Pancreas (tissue), 10 donors: ENCODE data around the gene GAB2. TPM values are rescaled to one million over a fixed set of nuclear protein-coding genes. Genes with fewer than 3 reads are reported as not detected.
A peak's percentile ranks its signal among the peaks of the same experiment; 100 is the strongest.
"Not testable (repeated sequence)": the region's sequence is repeated elsewhere in the genome, so short reads cannot be mapped to it uniquely, and the experiment has no call there.

Experiments
- ATAC-seq, 4 donors: fragments of 200-7000 bp; cut with Tn5 transposase; one replicate each; pipeline versions ENCODE4 v1.8.0 to v1.9.1; 2020; ENCODE audit warnings: mild to moderate bottlenecking in 4 of 4, moderate library complexity in 4 of 4
- DNase-seq, 6 donors: peaks; one replicate each; pipeline ENCODE4 v3.0.0-alpha.2; 2020
- FAIRE-seq: peaks from 2 replicates; lab custom pipeline; 2012; peaks lifted over from hg19 to GRCh38; lab: Jason Lieb, UNC
- H3K27ac ChIP-seq, 4 donors: fragments of 200-600 bp; sonication (generic); 1 replicate in 3 of 4; 2 replicates in 1 of 4; pipeline versions ENCODE4 v1.5.0 to v1.8.0; 2020
- H3K27me3 ChIP-seq, 4 donors: fragments of 200-600 bp; one replicate each; pipeline ENCODE4 v1.8.0; 2021
- H3K36me3 ChIP-seq, 3 donors: fragments of 200-600 bp; sonication (generic) in 1 of 3; one replicate each; pipeline versions ENCODE4 v1.5.0 to v1.8.0; 2020 to 2021
- H3K4me1 ChIP-seq, 3 donors: fragments of 200-600 bp; one replicate each; pipeline ENCODE4 v1.8.0; 2021
- H3K4me3 ChIP-seq, 4 donors: fragments of 200-600 bp; sonication (generic) in 2 of 4; one replicate each; pipeline versions ENCODE4 v1.5.0 to v1.8.0; 2020 to 2021
- H3K9me3 ChIP-seq, 4 donors: fragments of 200-600 bp; one replicate each; pipeline ENCODE4 v1.8.0; 2021
- whole genome bisulfite sequencing, 2 donors: extraction: QIAGEN DNeasy Blood & Tissue Kit; methylation state at CpG; one replicate each; pipeline ENCODE4 v1.1.7; 2013; 5-methylcytosine and 5-hydroxymethylcytosine counted together
- intact Hi-C, 3 donors: fragments of 100-400 bp; cut with DNase I; formaldehyde crosslinking; loops; one replicate each; pipeline versions ENCODE4 v1.11.1 to v1.14.2; 2022
- polyA plus RNA-seq, 2 donors: library from polyadenylated mRNA; stranded (reverse); fragments of 200-250 nt; gene quantifications; one replicate each; pipeline ENCODE4 v1.2.3, GENCODE V29; 2013
- total RNA-seq, 6 donors: library from RNA; stranded (reverse); fragmentation: NEBNext Ultra II Directional in 4 of 6; extraction: Animal tissue kit (Norgen Biotek cat#: 25700) in 4 of 6; gene quantifications; one replicate each; pipeline versions ENCODE4 v1.2.1 to v1.2.4, GENCODE V29; 2021 to 2023
- TF ChIP-seq, protein P1 (sequence below), 4 donors: fragments of 200-600 bp; sonication (generic) in 3 of 4; IDR thresholded peaks; one replicate each; pipeline versions ENCODE4 v1.5.0 to v1.8.0; 2021; ENCODE audit warnings: antibody characterized with exemption in 4 of 4
- donor health status: healthy with polysubstance abuse.
- donor health status: DM: no; HTN: no; CAD: no; lungs with moderate emphysema.
- donor health status: DM: no; HTN: no; CAD: no.
- donor health status: control.
- donor health status: control.
- donor health status: Bipolar disorder and iron deficiency.
- donor health status: DM: yes; HTN: yes; CAD: no.
- donor health status: DM: no; HTN: no; CAD: no.
- donor health status: DM: no; HTN: no; CAD: no.
- donor health status: DM: yes; HTN: yes; CAD: no.

The GAB2 gene
- total and polyA plus RNA-seq, 8 donors: 3.1 to 17.8 (median 9.4) TPM

DNA sequence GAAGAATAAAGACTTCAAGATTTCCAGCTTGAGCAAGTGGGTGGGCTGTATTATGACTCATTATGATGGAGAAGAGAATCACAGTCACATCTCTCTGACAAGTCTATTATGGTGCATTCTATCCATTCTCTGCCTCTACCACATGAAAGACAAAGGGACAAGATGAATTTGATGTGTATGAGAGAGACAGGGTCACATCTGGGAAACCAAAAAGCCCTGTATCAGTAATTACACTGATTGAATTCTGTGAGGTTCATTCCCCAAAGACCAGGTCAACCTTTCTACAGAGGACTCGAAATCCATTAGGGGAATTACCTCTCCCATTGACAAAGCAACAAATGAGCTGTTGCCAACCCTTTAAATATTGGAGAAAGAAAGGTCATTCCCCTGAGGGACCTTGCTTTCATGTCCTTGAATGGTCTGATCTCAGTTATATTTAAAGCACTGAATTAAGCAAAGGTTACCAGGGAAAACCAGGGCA lies 119.3 kb downstream of the GAB2 start:
- no peaks in the 10 kb centered on the region for H3K27me3 ChIP-seq
- WGBS, 2 donors: 65 to 92% methylated on average over 1 of the region's 1 CpG
- H3K4me1 ChIP-seq: peaks cover 0 to 5% (median 0%) of the 10 kb centered on the region in 3 donors
- TF ChIP-seq, protein P1, sequence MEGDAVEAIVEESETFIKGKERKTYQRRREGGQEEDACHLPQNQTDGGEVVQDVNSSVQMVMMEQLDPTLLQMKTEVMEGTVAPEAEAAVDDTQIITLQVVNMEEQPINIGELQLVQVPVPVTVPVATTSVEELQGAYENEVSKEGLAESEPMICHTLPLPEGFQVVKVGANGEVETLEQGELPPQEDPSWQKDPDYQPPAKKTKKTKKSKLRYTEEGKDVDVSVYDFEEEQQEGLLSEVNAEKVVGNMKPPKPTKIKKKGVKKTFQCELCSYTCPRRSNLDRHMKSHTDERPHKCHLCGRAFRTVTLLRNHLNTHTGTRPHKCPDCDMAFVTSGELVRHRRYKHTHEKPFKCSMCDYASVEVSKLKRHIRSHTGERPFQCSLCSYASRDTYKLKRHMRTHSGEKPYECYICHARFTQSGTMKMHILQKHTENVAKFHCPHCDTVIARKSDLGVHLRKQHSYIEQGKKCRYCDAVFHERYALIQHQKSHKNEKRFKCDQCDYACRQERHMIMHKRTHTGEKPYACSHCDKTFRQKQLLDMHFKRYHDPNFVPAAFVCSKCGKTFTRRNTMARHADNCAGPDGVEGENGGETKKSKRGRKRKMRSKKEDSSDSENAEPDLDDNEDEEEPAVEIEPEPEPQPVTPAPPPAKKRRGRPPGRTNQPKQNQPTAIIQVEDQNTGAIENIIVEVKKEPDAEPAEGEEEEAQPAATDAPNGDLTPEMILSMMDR (IDR thresholded peaks at IDR 0.05): no peak
- intact Hi-C loops: no loop called here
- FAIRE-seq (no peak), ATAC-seq (no peak), DNase-seq (no peak)
- H3K36me3 ChIP-seq: no peaks in the 10 kb centered on the region
- no peak overlapping the region for H3K4me3 ChIP-seq
- no peak overlapping the region for H3K27ac ChIP-seq
- no peaks in the 10 kb centered on the region for H3K9me3 ChIP-seq

DNA sequence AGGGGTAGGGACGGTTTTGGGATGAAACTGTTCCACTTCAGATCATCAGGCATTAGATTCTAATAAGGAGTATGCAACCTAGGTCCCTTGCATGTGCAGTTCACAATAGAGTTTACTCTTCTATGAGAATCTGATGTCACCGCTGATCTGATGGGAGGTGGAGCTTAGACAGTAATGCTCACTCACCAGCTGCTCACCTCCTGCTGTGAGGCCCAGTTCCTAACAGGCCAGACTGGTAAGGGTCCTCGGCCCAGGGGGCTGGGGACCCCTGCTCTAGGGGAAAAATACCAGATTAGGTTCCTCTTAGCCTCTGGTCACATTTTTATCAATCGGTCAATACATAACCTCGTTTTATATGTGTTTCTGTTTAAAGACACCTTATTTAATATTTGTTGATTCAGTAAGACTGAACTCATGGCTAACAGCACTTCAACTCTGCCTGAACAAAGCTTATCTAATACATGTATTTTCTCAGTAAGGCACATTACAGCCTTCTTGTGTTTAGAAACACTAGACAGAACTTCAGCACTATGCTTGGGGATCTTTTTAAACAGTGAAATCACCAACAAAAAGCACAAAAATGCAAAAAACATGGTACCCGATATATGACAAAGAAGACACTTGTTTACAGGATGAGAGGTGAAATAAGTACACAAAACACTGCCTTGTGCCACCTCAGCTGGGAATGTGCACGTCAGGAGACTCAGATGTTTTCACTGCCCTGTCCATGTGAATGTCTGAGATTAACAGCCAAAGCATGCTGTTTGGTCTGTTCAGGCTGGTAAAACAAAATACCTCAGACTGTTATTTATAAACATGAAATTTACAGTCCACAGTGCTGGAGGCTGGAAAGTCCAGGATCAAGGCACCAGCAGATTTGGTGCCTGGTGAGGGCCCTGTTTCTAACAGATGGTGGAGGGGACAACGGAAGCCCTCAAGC lies 121.4 kb downstream of the GAB2 start:
- no peaks in the 10 kb centered on the region for H3K36me3 ChIP-seq
- TF ChIP-seq, protein P1 (IDR thresholded peaks at IDR 0.05): no peak
- peaks cover 0 to 10% (median 0%) of the 10 kb centered on the region in 3 donors for H3K4me1 ChIP-seq
- H3K4me3 ChIP-seq: no peak overlapping the region
- FAIRE-seq: no peak
- 82 to 83% methylated on average over 8 of the region's 8 CpGs for WGBS, 2 donors
- no peak for ATAC-seq
- H3K9me3 ChIP-seq: no peaks in the 10 kb centered on the region
- no peaks in the 10 kb centered on the region for H3K27me3 ChIP-seq
- no peak overlapping the region for H3K27ac ChIP-seq
- intact Hi-C loops: no loop called here
- no peak for DNase-seq

DNA sequence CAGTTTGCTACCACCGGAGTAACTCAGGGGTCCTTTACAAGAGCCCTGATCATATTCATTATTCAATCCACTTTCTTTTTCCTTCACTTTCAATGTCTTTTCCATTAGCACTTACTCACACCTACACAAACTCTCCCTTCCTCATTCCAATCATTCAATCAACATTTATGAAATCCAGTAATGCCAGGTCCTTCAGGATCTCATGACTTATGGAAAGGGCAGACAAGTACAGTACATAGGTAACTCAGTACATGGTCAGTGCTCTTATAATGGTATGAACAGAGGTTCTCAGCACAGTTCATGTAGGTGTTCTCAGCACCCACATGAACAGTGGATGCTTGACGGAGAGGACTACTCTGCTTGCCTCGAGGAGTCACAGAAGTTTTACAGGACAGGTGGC lies 122.3 kb downstream of the GAB2 start:
- TF ChIP-seq, protein P1 (IDR thresholded peaks at IDR 0.05): no peak
- H3K9me3 ChIP-seq: no peaks in the 10 kb centered on the region
- WGBS, 2 donors: 92 to 95% methylated on average over 3 of the region's 3 CpGs
- peaks cover 0 to 10% (median 0%) of the 10 kb centered on the region in 3 donors for H3K4me1 ChIP-seq
- H3K36me3 ChIP-seq: no peaks in the 10 kb centered on the region
- ATAC-seq: peak in 1 of 4 donors; percentile 52
- no peak overlapping the region for H3K4me3 ChIP-seq
- FAIRE-seq: no peak
- H3K27me3 ChIP-seq: no peaks in the 10 kb centered on the region
- no peak for DNase-seq
- no peak overlapping the region for H3K27ac ChIP-seq
- intact Hi-C loops: no loop called here

DNA sequence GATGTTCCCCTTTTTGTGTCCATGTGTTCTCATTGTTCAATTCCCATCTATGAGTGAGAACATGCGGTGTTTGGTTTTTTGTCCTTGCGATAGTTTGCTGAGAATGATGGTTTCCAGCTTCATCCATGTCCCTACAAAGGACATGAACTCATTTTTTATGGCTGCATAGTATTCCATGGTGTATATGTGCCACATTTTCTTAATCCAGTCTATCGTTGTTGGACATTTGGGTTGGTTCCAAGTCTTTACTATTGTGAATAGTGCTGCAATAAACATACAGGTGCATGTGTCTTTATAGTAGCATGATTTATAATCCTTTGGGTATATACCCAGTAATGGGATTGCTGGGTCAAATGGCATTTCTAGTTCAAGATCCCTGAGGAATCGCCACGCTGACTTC lies 123.5 kb downstream of the GAB2 start:
- H3K27me3 ChIP-seq, H3K4me1 ChIP-seq, H3K4me3 ChIP-seq, FAIRE-seq, H3K9me3 ChIP-seq, H3K36me3 ChIP-seq, H3K27ac ChIP-seq, intact Hi-C loops, DNase-seq, ATAC-seq: not testable (repeated sequence)
- WGBS, 2 donors: 92 to 93% methylated on average over 4 of the region's 5 CpGs

DNA sequence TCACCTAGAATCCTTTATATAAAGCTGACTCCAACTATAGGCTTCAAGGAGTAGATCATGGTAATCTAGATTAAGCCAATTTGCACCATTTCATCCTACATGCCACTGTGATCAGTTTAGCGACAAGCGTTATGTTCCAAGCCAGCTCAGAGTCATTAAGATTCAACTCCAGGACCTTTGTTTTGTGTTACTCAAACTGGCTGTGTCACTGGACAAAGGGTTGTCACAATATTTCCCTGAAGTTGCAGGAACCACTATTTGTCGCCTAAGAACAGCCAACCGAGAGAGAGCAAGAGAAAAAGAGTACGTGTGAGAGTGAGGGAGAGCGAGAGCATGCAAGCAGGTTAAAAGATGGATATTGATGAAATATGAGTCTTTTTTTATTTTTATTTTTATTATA lies 124.1 kb downstream of the GAB2 start:
- 97 to 100% methylated on average over 6 of the region's 6 CpGs for WGBS, 2 donors
- Histone ChIP-seq H3K27ac (no peak overlapping the region), H3K4me1 (peaks cover 0 to 5% (median 0%) of the 10 kb centered on the region in 3 donors), H3K27me3 (no peaks in the 10 kb centered on the region), H3K36me3 (no peaks in the 10 kb centered on the region), H3K9me3 (no peaks in the 10 kb centered on the region), H3K4me3 (no peak overlapping the region)
- no peak for FAIRE-seq
- no peak for ATAC-seq
- intact Hi-C loops: no loop called here
- TF ChIP-seq, protein P1 (IDR thresholded peaks at IDR 0.05): no peak
- DNase-seq: no peak
